Transverse colon (tissue), 3 donors: ENCODE results near the gene MTF2.

Experiments
- CTCF ChIP-seq, 5 experiments: fragments of 200-600 bp in 3 of 5; fragments of 450-650 bp in 2 of 5; sonication (generic) in 3 of 5; IDR thresholded peaks; 1 replicate in 2 of 5; 2 replicates in 3 of 5; pipeline ENCODE4 v1.5.1; 2016 to 2017; ENCODE audit warnings: antibody characterized with exemption in 5 of 5, inconsistent platforms in 3 of 5, mild to moderate bottlenecking in 2 of 5, moderate library complexity in 1 of 5
- EP300 ChIP-seq: sonication (generic); formaldehyde crosslinking; IDR thresholded peaks from one replicate; pipeline ENCODE4 v1.6.1; 2017; ENCODE audit warnings: antibody characterized with exemption, low read depth
- POLR2A ChIP-seq: fragments of 450-650 bp; IDR thresholded peaks from one replicate; pipeline ENCODE4 v1.6.1; 2016; ENCODE audit warnings: antibody characterized with exemption, mild to moderate bottlenecking, moderate library complexity

GRCh38 chr1:93061895-93062792 lies 16.9 kb upstream of the MTF2 start:
- peak; percentile 39 to 78 (median 59) for TF ChIP-seq CTCF (IDR thresholded peaks at IDR 0.05)
- TF ChIP-seq POLR2A = no peak
- TF ChIP-seq EP300 = no peak
